Stromal cell of bone marrow (primary cell): ENCODE measurements around the gene C1orf56.
"Not testable (repeated sequence)": the region's sequence is repeated elsewhere in the genome, so short reads cannot be mapped to it uniquely, and the experiment has no call there.

Source experiments
- DNase-seq: peaks from one replicate; pipeline ENCODE4 v3.0.0-alpha.2; 2012; ENCODE audit warnings: low read depth

Gene C1orf56

DNA sequence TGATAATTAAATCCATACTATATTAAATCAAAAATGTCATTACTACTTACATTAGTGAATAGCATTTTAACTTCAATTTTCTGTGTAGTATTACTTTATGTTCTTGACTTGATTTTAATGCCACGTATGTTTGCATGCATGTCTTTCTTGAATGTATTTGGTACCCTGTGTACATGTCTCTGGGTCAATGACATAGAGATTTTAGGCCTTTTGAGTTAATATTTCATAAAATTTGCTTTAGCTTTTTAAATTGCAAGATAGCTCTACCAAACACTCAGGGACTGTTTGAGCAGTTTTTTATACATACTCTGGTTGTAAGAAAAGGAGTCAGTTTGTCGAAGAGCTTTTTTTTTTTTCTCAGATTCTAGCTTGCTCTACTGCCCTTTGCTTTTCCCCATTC is 14.2 kb downstream of the C1orf56 start:
- no peak for DNase-seq

DNA sequence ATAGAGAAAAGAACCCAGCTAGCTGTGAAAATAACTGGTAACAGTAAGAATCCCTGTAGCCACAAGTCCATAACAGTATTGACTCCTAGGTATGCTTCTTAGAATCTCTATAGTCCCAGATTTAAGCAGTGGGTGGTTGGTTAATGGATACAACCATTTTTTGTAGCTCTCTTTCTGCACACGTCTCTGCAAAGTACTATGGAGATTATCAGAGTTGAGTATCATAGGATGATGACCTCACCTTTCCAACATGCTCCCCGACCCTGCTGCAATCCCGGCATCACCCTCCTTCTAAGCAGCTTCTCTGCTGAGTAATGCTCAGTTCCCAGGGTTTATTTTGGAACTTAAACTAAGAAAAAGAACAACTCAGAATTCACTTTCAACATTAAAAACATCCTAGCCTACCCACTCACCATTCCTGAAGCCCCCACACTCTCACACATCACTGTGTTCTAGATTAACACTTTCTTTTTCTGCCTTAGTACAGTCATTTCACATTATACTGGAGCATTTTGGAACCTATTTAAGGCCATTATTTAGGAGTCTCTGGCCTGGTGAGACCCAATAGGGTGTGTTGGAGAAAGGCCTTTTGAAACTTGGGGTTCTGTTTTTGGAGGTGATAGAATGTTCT is 15.3 kb downstream of the C1orf56 start:
- DNase-seq = peak; percentile 76

DNA sequence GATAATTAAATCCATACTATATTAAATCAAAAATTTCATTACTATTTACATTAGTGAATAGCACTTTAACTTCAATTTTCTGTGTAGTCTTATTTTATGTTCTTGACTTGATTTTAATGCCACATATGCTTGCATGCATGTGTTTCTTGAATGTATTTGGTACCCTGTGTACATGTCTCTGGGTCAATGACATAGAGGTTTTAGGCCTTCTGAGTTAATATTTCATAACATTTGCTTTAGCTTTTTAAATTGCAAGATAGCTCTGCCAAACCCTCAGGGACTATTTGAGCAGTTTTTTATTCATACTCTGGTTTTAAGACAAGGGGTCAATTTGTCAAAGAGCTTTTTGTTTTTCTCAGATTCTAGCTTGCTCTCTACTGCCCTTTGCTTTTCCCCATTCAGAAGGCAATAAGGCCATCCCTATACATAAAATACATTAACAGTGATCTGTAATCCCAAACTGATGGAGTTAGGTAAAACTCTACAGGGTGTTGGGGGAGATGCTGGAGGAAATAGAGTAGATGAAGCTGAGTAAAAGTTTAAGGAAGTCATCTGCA is 17.6 kb downstream of the C1orf56 start:
- DNase-seq = no peak

DNA sequence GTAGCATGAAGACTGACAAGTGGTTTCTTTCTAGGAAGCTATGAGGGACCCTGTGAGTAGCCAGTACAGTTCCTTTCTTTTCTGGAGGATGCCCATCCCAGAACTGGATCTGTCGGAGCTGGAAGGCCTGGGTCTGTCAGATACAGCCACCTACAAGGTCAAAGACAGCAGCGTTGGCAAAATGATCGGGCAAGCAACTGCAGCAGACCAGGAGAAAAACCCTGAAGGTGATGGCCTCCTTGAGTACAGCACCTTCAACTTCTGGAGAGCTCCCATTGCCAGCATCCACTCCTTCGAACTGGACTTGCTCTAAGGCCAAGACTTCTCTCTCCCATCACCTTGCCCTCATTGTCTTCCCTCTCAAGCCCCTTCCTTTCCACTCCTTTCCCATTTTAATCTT is 19.6 kb downstream of the C1orf56 start:
- no peak for DNase-seq

DNA sequence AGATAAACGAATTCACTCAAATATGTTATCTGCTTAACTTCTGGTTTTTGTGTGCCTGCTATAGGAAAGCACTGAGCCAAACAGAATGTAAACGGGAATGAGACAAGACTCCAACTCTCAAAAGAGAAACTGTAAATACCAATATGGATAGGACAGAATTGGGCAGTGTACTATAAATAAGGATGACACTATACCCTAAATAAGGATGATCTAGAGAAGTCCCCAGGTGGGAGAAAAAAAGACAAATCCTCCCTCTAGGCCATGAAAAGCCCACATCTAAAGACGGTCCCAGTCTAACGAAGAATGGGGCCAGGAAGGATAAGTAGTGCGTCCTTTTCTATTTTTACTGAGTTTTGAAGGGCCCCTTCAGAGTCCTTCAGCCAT is 21.5 kb downstream of the C1orf56 start:
- DNase-seq = no peak

DNA sequence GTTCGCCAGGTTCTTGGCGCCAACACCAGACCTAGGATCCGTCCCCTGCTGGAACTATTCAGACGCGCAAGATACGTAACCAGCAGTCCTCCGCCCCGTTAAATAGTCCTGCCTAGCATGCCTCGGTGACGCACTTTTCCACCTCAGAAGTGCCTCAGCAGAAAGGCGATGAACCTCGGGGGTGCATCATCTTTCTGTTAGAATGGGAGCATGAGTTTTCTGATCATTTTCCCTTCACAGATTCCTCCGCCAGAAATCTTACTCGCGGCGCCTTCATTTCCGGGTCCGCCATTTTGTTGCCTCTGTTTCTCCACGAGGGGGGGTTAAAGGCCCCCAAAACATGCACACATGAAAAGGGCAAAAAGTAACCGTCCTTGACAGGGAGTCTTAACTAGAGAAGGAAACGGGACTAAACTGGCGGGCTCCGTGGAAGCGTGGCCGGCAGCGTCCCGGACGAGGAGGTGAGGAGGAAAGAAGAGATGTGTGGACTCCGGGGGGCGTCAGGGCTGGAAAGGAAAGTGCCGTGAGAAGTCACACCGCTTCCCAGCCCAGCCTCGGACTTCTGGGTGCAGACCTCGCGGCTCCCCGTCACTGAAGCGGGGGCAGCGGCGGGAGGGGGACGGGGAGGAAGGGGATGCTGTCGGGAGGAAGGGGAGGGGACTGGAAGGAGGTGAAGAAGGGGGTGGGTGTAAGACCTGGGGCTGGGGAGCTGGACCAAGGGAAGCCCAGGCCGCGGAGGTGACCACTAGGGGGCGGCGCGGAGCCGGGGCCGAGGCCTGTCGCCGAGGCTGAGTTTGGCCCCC is 23.1 kb downstream of the C1orf56 start, which contains the start of gene GABPB2:
GABPB2 (plus strand) TSS at position 288 of the 803 bp plus-strand sequence. CDS start 17,429 bp downstream, outside the sequence.
- DNase-seq = peak; percentile 96

DNA sequence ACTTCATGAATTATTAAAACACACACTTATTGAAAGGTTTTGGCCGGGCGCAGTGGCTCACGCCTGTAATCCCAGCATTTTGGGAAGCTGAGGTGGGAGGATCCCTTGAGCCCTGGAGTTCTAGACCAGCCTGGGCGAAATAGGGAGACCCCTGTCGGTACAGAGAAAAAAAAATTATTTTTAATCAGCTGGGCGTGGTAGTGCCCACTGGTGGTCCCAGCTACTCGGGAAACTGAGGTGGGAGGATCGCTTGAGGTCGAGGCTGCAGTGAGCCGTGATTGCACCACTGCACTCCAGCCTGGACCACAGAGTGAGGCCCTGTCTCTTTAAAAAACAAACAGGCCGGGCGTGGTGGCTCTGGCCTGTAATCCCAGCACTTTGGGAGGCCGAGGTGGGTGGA is 24.7 kb downstream of the C1orf56 start:
- DNase-seq = no peak

DNA sequence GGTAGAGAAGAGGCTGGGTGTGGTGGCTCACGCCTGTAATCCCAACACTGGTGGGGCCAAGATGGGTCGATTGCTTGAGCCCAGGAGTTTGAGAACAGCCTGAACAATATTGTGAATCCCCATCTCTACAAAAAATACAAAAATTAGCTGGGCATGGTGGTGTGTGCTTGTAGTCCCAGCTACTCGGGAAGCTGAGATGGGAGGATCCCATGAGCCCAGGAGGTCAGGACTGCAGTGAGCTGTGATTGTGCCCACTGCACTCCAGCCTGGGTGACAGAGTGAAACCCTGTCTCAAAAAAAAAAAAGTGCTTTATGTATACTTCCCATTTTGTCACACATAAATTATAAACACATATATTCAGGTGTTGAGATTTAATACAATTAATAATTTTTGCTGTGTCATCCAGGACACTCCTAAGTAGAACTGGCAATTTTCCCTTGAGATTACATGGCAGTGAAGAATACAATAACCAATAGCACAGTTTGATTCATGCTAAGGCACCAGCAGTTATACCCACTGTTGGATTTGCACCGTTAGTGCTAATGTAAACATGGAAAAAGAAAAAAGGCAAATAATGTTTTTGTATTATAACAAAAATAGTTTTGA is 38.5 kb downstream of the C1orf56 start:
- no peak for DNase-seq

DNA sequence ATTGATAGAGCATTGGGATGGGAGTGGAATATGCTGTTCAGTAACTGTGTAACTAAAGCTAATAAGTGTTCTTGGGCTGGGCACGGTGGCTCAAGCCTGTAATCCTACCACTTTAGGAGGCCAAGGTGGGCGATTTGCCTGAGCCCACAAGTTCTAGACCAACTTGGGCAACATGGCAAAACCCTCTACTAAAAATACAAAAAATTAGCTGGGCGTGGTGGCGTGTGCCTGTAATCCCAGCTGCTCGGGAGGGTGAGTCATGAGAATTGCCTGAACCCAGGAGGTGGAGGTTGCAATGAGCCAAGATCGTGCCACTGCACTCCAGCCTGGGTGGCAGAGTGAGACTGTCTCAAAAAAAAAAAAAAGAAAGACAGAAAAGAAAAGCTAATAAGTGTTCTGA is 49.9 kb downstream of the C1orf56 start:
- not testable (repeated sequence) for DNase-seq

DNA sequence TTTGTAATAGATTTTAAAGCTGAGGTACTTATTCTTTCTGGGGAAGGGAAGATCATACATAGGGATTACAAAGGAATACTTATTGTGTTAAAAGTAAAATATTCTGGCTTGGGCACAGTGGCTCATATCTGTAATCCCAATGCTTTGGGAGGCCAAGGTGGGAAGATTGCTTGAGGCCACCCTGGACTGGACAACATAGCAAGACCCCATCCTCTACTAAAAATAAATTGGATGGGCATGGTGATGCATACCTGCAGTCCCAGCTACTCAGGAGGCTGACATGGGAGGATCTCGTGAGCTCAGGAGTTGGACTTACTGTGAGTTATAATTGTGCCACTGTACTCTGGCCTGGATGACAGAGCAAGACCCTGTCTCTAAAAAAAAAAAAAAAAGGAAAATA is 50.6 kb downstream of the C1orf56 start:
- DNase-seq = no peak
